AG10803 (cell line): ENCODE data around the gene PIK3C2G.

Experiments
- DNase-seq: peaks from one replicate; pipeline ENCODE4 v3.0.0; 2010; ENCODE audit warnings: low read depth
- H3K4me3 ChIP-seq: 2 replicates; pipeline ENCODE4 v1.5.1; 2011; ENCODE audit warnings: mild to moderate bottlenecking, low read length, control low read depth
- CTCF ChIP-seq: conservative IDR thresholded peaks from 2 replicates; pipeline ENCODE4 v1.5.1; 2011; ENCODE audit warnings: mild to moderate bottlenecking, low read length, control low read depth, inconsistent platforms

Gene PIK3C2G

GRCh38 chr12:18454330-18454729 lies 193.0 kb downstream of the PIK3C2G start:
- H3K4me3 ChIP-seq = no peak overlapping the region
- peak; percentile 6 for DNase-seq
- no peak for TF ChIP-seq CTCF

GRCh38 chr12:18456344-18456743 lies 195.0 kb downstream of the PIK3C2G start:
- H3K4me3 ChIP-seq = no peak overlapping the region
- DNase-seq = no peak
- TF ChIP-seq CTCF = no peak

- H3K4me3 ChIP-seq = no peak overlapping the region
- DNase-seq = peak; percentile 15
- no peak for TF ChIP-seq CTCF
Measured at GRCh38 chr12:18457362-18457761, 196.0 kb downstream of the PIK3C2G start.

- TF ChIP-seq CTCF = no peak
- H3K4me3 ChIP-seq = no peak overlapping the region
- peak; percentile 69 for DNase-seq
Measured at GRCh38 chr12:18461758-18462157, 200.4 kb downstream of the PIK3C2G start.

- H3K4me3 ChIP-seq = no peak overlapping the region
- DNase-seq = peak; percentile 93
- TF ChIP-seq CTCF = no peak
Measured at GRCh38 chr12:18462442-18462841, 201.1 kb downstream of the PIK3C2G start.

GRCh38 chr12:18467620-18468245 lies 206.4 kb downstream of the PIK3C2G start:
- no peak for DNase-seq
- no peak overlapping the region for H3K4me3 ChIP-seq
- no peak for TF ChIP-seq CTCF

- no peak for TF ChIP-seq CTCF
- peak; percentile 64 for DNase-seq
- H3K4me3 ChIP-seq = no peak overlapping the region
Measured at GRCh38 chr12:18468246-18469075, 207.1 kb downstream of the PIK3C2G start.
